T-helper 22 cell (primary cell): ENCODE measurements around the gene KLHL2.
"Not testable (repeated sequence)": the region's sequence is repeated elsewhere in the genome, so short reads cannot be mapped to it uniquely, and the experiment has no call there.

Source experiments
- DNase-seq: peaks from one replicate; pipeline ENCODE4 v3.0.0-alpha.2; 2020; ENCODE audit warnings: low read depth

The KLHL2 gene

GRCh38 chr4:165203541-165204461 is 3.6 kb upstream of the KLHL2 start:
- DNase-seq = no peak

- DNase-seq = no peak
Observed at GRCh38 chr4:165204462-165204830, 2.9 kb upstream of the KLHL2 start.

GRCh38 chr4:165207016-165207430 is 338 bp upstream of the KLHL2 start:
- no peak for DNase-seq

GRCh38 chr4:165208221-165208652 is 876 bp downstream of the KLHL2 start:
- no peak for DNase-seq

- DNase-seq = no peak
Observed at GRCh38 chr4:165208741-165209388, 1.5 kb downstream of the KLHL2 start.

- no peak for DNase-seq
Observed at GRCh38 chr4:165209796-165210195, 2.4 kb downstream of the KLHL2 start.

- no peak for DNase-seq
Observed at GRCh38 chr4:165210566-165210965, 3.2 kb downstream of the KLHL2 start.

GRCh38 chr4:165212647-165213046 is 5.3 kb downstream of the KLHL2 start:
- DNase-seq = not testable (repeated sequence)

GRCh38 chr4:165213404-165213803 is 6.0 kb downstream of the KLHL2 start:
- DNase-seq = not testable (repeated sequence)

- DNase-seq = not testable (repeated sequence)
Observed at GRCh38 chr4:165213991-165214709, 6.8 kb downstream of the KLHL2 start.

GRCh38 chr4:165215034-165215751 is 7.8 kb downstream of the KLHL2 start:
- DNase-seq = not testable (repeated sequence)

- DNase-seq = not testable (repeated sequence)
Observed at GRCh38 chr4:165215761-165216487, 8.6 kb downstream of the KLHL2 start.

GRCh38 chr4:165217325-165217724 is 10.0 kb downstream of the KLHL2 start:
- DNase-seq = no peak

- not testable (repeated sequence) for DNase-seq
Observed at GRCh38 chr4:165221306-165221705, 13.9 kb downstream of the KLHL2 start.

- not testable (repeated sequence) for DNase-seq
Observed at GRCh38 chr4:165221993-165222650, 14.8 kb downstream of the KLHL2 start.

- DNase-seq = no peak
Observed at GRCh38 chr4:165222651-165222994, 15.3 kb downstream of the KLHL2 start.

GRCh38 chr4:165227401-165227800 is 20.0 kb downstream of the KLHL2 start:
- not testable (repeated sequence) for DNase-seq

GRCh38 chr4:165229490-165230200 is 22.3 kb downstream of the KLHL2 start:
- not testable (repeated sequence) for DNase-seq

GRCh38 chr4:165232623-165233433 is 25.5 kb downstream of the KLHL2 start:
- DNase-seq = not testable (repeated sequence)
